GM19239 (cell line): ENCODE measurements around the gene SETX.
"Not testable (repeated sequence)": the region's sequence is repeated elsewhere in the genome, so short reads cannot be mapped to it uniquely, and the experiment has no call there.

ENCODE experiments used
- DNase-seq: peaks from one replicate; pipeline ENCODE4 v3.0.0; 2011; ENCODE audit warnings: low spot score; ENCODE audit not compliant: insufficient read length
- FAIRE-seq: peaks from 2 replicates; lab custom pipeline; 2011; peaks lifted over from hg19 to GRCh38; lab: Jason Lieb, UNC

The SETX gene

GRCh38 chr9:132354637-132355355 is at the start of gene SETX:
Gene SETX, minus strand, starts transcription at chr9:132354986. Its CDS starts 5,558 bp downstream, at chr9:132349428.
- DNase-seq (peak; percentile 95), FAIRE-seq (peak; percentile 47)

- peak; percentile 83 for FAIRE-seq
Measured at GRCh38 chr9:132404228-132404881, 49.6 kb upstream of the SETX start.

GRCh38 chr9:132401824-132402223 is 47.0 kb upstream of the SETX start:
- no peak for FAIRE-seq

More at GRCh38 chr9:132404228-132404881, 49.6 kb upstream of the SETX start:
- no peak for DNase-seq

GRCh38 chr9:132395560-132395959 is 40.8 kb upstream of the SETX start:
- no peak for FAIRE-seq
- DNase-seq, result no peak

More at GRCh38 chr9:132401824-132402223, 47.0 kb upstream of the SETX start:
- no peak for DNase-seq

- DNase-seq, result no peak
- no peak for FAIRE-seq
Measured at GRCh38 chr9:132391449-132391848, 36.7 kb upstream of the SETX start.

- DNase-seq (no peak), FAIRE-seq (no peak)
Measured at GRCh38 chr9:132390966-132391365, 36.2 kb upstream of the SETX start.

- DNase-seq (no peak), FAIRE-seq (no peak)
Measured at GRCh38 chr9:132387133-132387532, 32.3 kb upstream of the SETX start.

- DNase-seq, result no peak
- FAIRE-seq, result peak; percentile 86
Measured at GRCh38 chr9:132384376-132384775, 29.6 kb upstream of the SETX start.

- DNase-seq, result no peak
- FAIRE-seq, result peak; percentile 90
Measured at GRCh38 chr9:132383462-132383883, 28.7 kb upstream of the SETX start.

GRCh38 chr9:132381966-132382541 is 27.3 kb upstream of the SETX start:
- peak; percentile 93 for FAIRE-seq
- DNase-seq, result no peak

GRCh38 chr9:132378416-132378815 is 23.6 kb upstream of the SETX start:
- not testable (repeated sequence) for FAIRE-seq, DNase-seq

GRCh38 chr9:132377769-132378168 is 23.0 kb upstream of the SETX start:
- not testable (repeated sequence) for DNase-seq, FAIRE-seq

GRCh38 chr9:132372177-132373095 is 17.6 kb upstream of the SETX start:
- FAIRE-seq (no peak), DNase-seq (no peak)

- FAIRE-seq (no peak), DNase-seq (no peak)
Measured at GRCh38 chr9:132370592-132370991, 15.8 kb upstream of the SETX start.

- no peak for FAIRE-seq
- no peak for DNase-seq
Measured at GRCh38 chr9:132369421-132369820, 14.6 kb upstream of the SETX start.

- DNase-seq (no peak), FAIRE-seq (no peak)
Measured at GRCh38 chr9:132367613-132368313, 13.0 kb upstream of the SETX start.

- FAIRE-seq, result no peak
- no peak for DNase-seq
Measured at GRCh38 chr9:132366481-132366880, 11.7 kb upstream of the SETX start.

- no peak for DNase-seq
- FAIRE-seq, result no peak
Measured at GRCh38 chr9:132365986-132366385, 11.2 kb upstream of the SETX start.

- no peak for FAIRE-seq
Measured at GRCh38 chr9:132364068-132364467, 9.3 kb upstream of the SETX start.

GRCh38 chr9:132357764-132358163 is 3.0 kb upstream of the SETX start:
- FAIRE-seq, result no peak

More at GRCh38 chr9:132364068-132364467, 9.3 kb upstream of the SETX start:
- DNase-seq, result no peak

More at GRCh38 chr9:132357764-132358163, 3.0 kb upstream of the SETX start:
- no peak for DNase-seq
